ENCODE data around the gene SIRT5.

The SIRT5 gene

DNA sequence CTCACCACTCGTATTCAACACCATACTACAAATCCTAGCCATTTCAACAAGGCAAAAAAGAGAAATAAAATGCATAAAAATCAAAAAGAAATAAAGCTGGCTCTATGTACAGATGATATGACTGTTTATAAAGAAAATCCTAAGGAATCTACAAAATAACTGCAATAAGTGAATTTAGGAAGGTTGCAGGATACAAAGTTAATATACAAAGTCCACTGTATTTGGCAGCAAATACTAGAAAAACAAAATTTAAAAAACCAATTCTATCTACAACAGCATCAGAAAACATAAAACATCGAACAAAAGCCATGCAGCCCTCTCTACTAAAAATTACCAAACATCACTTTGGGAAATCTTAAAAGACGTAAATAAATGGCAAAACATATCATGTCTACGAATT lies 89.6 kb downstream of the SIRT5 start:
- no peak overlapping the region for H3K27ac Mint-ChIP-seq
- no peaks in the 10 kb centered on the region for H3K9me3 Mint-ChIP-seq
- H3K36me3 Mint-ChIP-seq: peaks cover 4% of the 10 kb centered on the region
- H3K4me3 Mint-ChIP-seq: peak overlapping the region; percentile 8
- peaks cover 99% of the 10 kb centered on the region for H3K4me1 Mint-ChIP-seq
- H3K27me3 Mint-ChIP-seq: no peaks in the 10 kb centered on the region
